Adrenal gland (tissue), 12 donors: ENCODE results near the gene RAD51B. TPM values are rescaled to one million over a fixed set of nuclear protein-coding genes. Genes with fewer than 3 reads are reported as not detected.

Experiments
- DNase-seq, 7 donors: peaks; one replicate each; pipeline ENCODE4 v3.0.0-alpha.2; 2019 to 2020
- H3K27ac ChIP-seq, 5 donors: fragments of 200-600 bp; sonication (generic) in 4 of 5; 1 replicate in 3 of 5; 2 replicates in 2 of 5; pipeline versions ENCODE4 v1.5.1 to v1.8.0; 2016 to 2020; ENCODE audit warnings: mild to moderate bottlenecking in 1 of 5
- H3K27me3 ChIP-seq: fragments of 200-600 bp; 2 replicates; pipeline ENCODE4 v1.8.0; 2021
- H3K36me3 ChIP-seq, 2 donors: fragments of 200-600 bp; replicated peaks in 1 of 2; 1 replicate in 1 of 2; 2 replicates in 1 of 2; pipeline versions ENCODE4 v1.5.1 to v1.8.0; 2018 to 2022
- H3K4me1 ChIP-seq, 2 donors: fragments of 200-600 bp; replicated peaks in 1 of 2; 1 replicate in 1 of 2; 2 replicates in 1 of 2; pipeline versions ENCODE4 v1.5.1 to v1.8.0; 2018 to 2021
- H3K4me3 ChIP-seq, 4 donors: fragments of 200-600 bp; sonication (generic) in 3 of 4; one replicate each; pipeline ENCODE4 v1.5.1; 2016 to 2018
- H3K9me3 ChIP-seq, 3 donors: fragments of 200-600 bp; sonication (generic) in 1 of 3; replicated peaks in 1 of 3; 1 replicate in 2 of 3; 2 replicates in 1 of 3; pipeline versions ENCODE4 v1.5.1 to v1.8.0; 2016 to 2021
- POLR2A ChIP-seq, 2 donors: fragments of 450-650 bp; IDR thresholded peaks; one replicate each; pipeline ENCODE4 v1.6.1; 2017; ENCODE audit warnings: antibody characterized with exemption in 2 of 2, mild to moderate bottlenecking in 2 of 2, moderate library complexity in 1 of 2
- WGBS, 4 donors: extraction: QIAGEN DNeasy Blood & Tissue Kit in 2 of 4; methylation state at CpG; one replicate each; pipeline versions ENCODE4 v1.1.5 to v1.1.7; 2013 to 2017; 5-methylcytosine and 5-hydroxymethylcytosine counted together
- intact Hi-C, 2 donors: fragments of 100-400 bp; cut with DNase I; formaldehyde crosslinking; loops; one replicate each; pipeline versions ENCODE4 v1.14.1 to v1.15.0; 2022 to 2023
- polyA plus RNA-seq, 3 donors: library from polyadenylated mRNA; stranded (reverse); fragments of 200-250 nt in 2 of 3; fragments of 350-450 nt in 1 of 3; fragmentation: Illumina TruSeq in 1 of 3; extraction: RNeasy Lipid Tissue Mini Kit (QIAGEN cat#74804) in 1 of 3; gene quantifications; one replicate each; pipeline ENCODE4 v1.2.3, GENCODE V29; 2013 to 2014
- total RNA-seq, 9 donors: library from RNA; depleted of rRNA in 4 of 9; stranded (reverse); fragments of >200 nt in 4 of 9; fragments of 120-200 nt in 1 of 9; fragmentation: NEBNext Ultra II Directional in 1 of 9; extraction: Animal tissue kit (Norgen Biotek cat#: 25700) in 1 of 9; gene quantifications; one replicate each; pipeline versions ENCODE4 v1.1.0 to v1.2.4, GENCODE V29; 2013 to 2023
- TF ChIP-seq, protein P1 (sequence below), 6 experiments: fragments of 450-650 bp in 4 of 6; fragments of 200-600 bp in 2 of 6; sonication (generic) in 1 of 6; IDR thresholded peaks; 1 replicate in 5 of 6; 2 replicates in 1 of 6; pipeline versions ENCODE4 v1.5.1 to v1.8.0; 2016 to 2021; ENCODE audit warnings: antibody characterized with exemption in 6 of 6, mild to moderate bottlenecking in 2 of 6, moderate library complexity in 1 of 6
- donor health status: healthy with polysubstance abuse.
- donor health status: Bipolar disorder and iron deficiency.
- donor health status: DM: yes; HTN: yes; CAD: no.
- donor health status: DM: no; HTN: no; CAD: no.
- donor health status: DM: no; HTN: no; CAD: no.
- donor health status: DM: yes; HTN: yes; CAD: no.

RAD51B gene
- total and polyA plus RNA-seq, 12 donors: 2.3 to 24.6 (median 12.4) TPM

DNA sequence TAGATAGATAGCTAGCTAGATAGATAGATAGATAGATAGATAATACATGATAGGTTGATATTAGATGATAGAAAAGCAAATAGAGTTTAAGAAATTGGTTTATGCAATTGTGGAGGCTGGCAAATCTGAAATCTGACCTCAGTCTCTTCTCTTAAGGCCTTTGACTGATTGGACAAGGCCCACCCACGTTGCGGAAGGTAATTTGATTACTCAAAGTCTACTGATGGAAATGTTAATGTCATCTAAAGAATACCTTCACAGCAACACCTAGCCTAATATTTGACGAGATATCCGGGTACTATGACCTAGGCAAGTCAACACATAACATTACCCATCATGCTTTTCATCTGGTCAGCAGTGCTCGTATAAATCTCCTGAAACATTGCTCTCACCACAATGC is 782.9 kb downstream of the RAD51B start:
- no peaks in the 10 kb centered on the region for H3K27me3 ChIP-seq
- TF ChIP-seq, protein P1, sequence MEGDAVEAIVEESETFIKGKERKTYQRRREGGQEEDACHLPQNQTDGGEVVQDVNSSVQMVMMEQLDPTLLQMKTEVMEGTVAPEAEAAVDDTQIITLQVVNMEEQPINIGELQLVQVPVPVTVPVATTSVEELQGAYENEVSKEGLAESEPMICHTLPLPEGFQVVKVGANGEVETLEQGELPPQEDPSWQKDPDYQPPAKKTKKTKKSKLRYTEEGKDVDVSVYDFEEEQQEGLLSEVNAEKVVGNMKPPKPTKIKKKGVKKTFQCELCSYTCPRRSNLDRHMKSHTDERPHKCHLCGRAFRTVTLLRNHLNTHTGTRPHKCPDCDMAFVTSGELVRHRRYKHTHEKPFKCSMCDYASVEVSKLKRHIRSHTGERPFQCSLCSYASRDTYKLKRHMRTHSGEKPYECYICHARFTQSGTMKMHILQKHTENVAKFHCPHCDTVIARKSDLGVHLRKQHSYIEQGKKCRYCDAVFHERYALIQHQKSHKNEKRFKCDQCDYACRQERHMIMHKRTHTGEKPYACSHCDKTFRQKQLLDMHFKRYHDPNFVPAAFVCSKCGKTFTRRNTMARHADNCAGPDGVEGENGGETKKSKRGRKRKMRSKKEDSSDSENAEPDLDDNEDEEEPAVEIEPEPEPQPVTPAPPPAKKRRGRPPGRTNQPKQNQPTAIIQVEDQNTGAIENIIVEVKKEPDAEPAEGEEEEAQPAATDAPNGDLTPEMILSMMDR (IDR thresholded peaks at IDR 0.05): no peak
- TF ChIP-seq POLR2A (IDR thresholded peaks at IDR 0.05): no peak
- no peak for DNase-seq
- H3K4me3 ChIP-seq: no peak overlapping the region
- WGBS, 4 donors: 72 to 94% (median 78%) methylated on average over 5 of the region's 5 CpGs
- H3K4me1 ChIP-seq: peaks cover 0 to 18% of the 10 kb centered on the region in 2 donors
- intact Hi-C loops: no loop called here
- no peaks in the 10 kb centered on the region for H3K9me3 ChIP-seq
- no peak overlapping the region for H3K27ac ChIP-seq
- H3K36me3 ChIP-seq: no peaks in the 10 kb centered on the region

DNA sequence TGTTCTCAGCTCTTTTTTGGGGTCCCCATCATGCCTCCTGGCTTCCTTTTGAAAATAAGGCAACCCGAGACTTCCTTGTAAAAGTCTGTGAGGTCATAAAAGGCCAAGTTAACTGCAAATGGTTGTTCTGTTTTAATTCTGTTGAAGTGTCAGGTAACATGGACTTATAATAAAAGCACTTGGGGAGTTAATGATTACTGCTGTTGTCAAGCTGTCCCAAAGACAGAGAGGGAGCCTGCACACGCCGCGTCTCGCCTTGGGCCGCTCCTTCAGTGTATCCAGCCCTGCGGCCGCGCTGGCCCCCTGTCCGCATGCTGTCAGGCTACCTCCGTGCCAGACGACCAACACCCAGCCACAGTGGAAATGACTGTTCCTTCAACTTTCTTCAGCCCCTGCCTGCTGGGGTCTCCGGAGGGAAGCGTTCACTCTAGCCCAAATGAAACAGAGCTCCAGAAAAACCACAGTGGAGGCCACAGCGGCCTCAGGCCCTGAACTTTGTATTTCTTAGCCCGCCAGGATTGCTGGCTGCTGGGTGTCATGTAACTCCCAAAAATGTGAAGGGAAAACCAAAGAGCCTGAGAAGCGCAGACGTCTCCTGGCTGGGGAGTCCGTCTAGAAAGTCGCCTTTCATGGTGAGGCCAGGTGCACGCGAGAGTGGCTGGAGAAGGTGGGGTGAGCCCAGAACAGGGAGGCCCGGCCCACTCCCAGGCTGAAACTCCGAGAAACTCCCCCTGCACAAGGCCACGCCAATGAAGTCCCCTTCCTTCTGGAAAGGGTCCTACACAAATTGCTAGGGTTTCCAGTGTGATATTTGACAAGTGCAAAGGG is 784.2 kb downstream of the RAD51B start:
- Histone ChIP-seq H3K27me3 (no peaks in the 10 kb centered on the region), H3K9me3 (no peaks in the 10 kb centered on the region), H3K27ac (no peak overlapping the region), H3K4me3 (no peak overlapping the region), H3K4me1 (peaks cover 0 to 18% of the 10 kb centered on the region in 2 donors), H3K36me3 (no peaks in the 10 kb centered on the region)
- DNase-seq: no peak
- TF ChIP-seq POLR2A (IDR thresholded peaks at IDR 0.05): no peak
- TF ChIP-seq, protein P1 (IDR thresholded peaks at IDR 0.05): no peak
- 92 to 93% (median 93%) methylated on average over 20 to 25 of the region's 25 CpGs for WGBS, 4 donors
- intact Hi-C loops: no loop called here

DNA sequence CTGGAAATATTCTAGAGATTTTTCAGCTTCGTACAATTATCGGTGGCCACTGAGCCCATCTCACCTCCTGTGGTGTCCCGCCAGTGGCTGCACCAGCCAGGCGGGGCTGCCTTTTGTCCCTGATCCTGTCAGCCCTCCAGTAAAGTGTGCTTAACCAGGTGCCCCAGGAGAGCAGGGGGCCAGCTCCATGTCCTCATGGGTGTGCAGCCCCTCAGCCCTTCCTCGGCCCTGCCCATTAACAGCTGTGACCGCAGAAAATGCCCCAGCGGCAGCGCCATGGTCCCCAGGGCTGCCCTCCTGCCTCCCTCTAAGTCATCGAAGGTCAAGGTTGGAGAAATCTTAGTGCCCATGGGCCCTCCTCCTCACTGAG is 784.8 kb downstream of the RAD51B start:
- H3K27ac ChIP-seq: no peak overlapping the region
- no peaks in the 10 kb centered on the region for H3K27me3 ChIP-seq
- H3K4me1 ChIP-seq: peaks cover 0 to 12% of the 10 kb centered on the region in 2 donors
- no peaks in the 10 kb centered on the region for H3K36me3 ChIP-seq
- no peaks in the 10 kb centered on the region for H3K9me3 ChIP-seq
- no peak overlapping the region for H3K4me3 ChIP-seq
- no peak for DNase-seq
- TF ChIP-seq, protein P1 (IDR thresholded peaks at IDR 0.05): no peak
- TF ChIP-seq POLR2A (IDR thresholded peaks at IDR 0.05): no peak
- 94 to 100% (median 97%) methylated on average over 3 to 9 of the region's 9 CpGs for WGBS, 4 donors
- intact Hi-C loops: no loop called here

DNA sequence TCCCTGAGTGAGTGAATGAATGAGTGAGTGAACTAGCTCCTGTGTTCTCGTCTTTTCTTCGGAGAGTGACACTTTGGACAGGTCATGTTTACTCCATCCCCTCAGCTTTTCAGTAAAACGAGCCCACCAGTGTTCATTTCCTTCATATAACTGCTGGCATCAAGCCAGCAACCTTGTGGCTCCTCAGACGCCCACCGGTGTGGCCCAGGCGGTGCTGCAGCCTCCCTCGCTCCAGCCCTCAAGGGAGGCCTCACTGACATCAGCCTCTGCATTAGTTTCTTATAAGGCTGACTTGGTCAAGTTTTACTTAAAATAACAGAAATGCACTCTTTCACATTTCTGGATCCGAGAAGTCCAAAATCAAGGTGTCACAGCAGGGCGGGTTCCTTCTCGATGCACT is 785.2 kb downstream of the RAD51B start:
- Histone ChIP-seq H3K27ac (no peak overlapping the region), H3K36me3 (no peaks in the 10 kb centered on the region)
- 73 to 89% (median 84%) methylated on average over 10 of the region's 10 CpGs for WGBS, 4 donors

More for the DNA sequence above, 785.2 kb downstream of the RAD51B start:
- TF ChIP-seq, protein P1 (IDR thresholded peaks at IDR 0.05): no peak
- no peak for TF ChIP-seq POLR2A (IDR thresholded peaks at IDR 0.05)
- no peaks in the 10 kb centered on the region for H3K9me3 ChIP-seq
- H3K27me3 ChIP-seq: no peaks in the 10 kb centered on the region
- peaks cover 0 to 10% of the 10 kb centered on the region in 2 donors for H3K4me1 ChIP-seq
- H3K4me3 ChIP-seq: no peak overlapping the region
- DNase-seq: no peak
- intact Hi-C loops: no loop called here
